WI38 (cell line): ENCODE measurements around the gene MAP3K14.

ENCODE experiments used
- H3K4me3 ChIP-seq: 2 replicates; pipeline ENCODE4 v1.5.1; 2011; ENCODE audit warnings: low read depth, mild to moderate bottlenecking, control low read depth, low read length
- CTCF ChIP-seq: IDR thresholded peaks from 2 replicates; pipeline ENCODE4 v1.5.1; 2012; ENCODE audit warnings: low read depth, mild to moderate bottlenecking, control low read depth, low read length

The MAP3K14 gene

GRCh38 chr17:45338023-45338781 lies 21.4 kb upstream of the MAP3K14 start:
- no peak overlapping the region for H3K4me3 ChIP-seq
- no peak for TF ChIP-seq CTCF

GRCh38 chr17:45336390-45337182 lies 19.8 kb upstream of the MAP3K14 start:
- H3K4me3 ChIP-seq: no peak overlapping the region
- no peak for TF ChIP-seq CTCF

- TF ChIP-seq CTCF: no peak
- H3K4me3 ChIP-seq: no peak overlapping the region
Measured at GRCh38 chr17:45335721-45336120, 18.9 kb upstream of the MAP3K14 start.

GRCh38 chr17:45334701-45335677 lies 18.2 kb upstream of the MAP3K14 start:
- no peak overlapping the region for H3K4me3 ChIP-seq
- TF ChIP-seq CTCF: no peak

DNA sequence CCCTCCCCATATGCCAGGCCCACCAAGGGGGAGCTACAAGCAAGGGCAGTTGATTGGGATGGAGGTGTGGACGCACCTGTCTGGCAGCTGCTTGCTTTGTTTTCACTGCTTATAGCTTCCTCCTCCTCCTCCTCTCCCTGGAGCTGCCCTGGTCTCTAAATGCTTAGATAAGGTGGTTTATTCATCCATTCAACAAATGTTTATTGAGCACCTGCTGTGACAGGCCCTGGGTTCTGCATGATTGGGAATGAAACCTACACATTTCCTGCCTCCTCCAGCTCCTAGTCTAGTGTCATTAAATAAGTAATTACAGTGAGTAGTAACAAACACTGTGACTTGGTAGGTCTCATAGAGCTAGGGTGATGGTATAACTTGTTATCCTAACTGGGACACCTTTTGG lies 17.4 kb upstream of the MAP3K14 start:
- TF ChIP-seq CTCF: no peak
- no peak overlapping the region for H3K4me3 ChIP-seq

DNA sequence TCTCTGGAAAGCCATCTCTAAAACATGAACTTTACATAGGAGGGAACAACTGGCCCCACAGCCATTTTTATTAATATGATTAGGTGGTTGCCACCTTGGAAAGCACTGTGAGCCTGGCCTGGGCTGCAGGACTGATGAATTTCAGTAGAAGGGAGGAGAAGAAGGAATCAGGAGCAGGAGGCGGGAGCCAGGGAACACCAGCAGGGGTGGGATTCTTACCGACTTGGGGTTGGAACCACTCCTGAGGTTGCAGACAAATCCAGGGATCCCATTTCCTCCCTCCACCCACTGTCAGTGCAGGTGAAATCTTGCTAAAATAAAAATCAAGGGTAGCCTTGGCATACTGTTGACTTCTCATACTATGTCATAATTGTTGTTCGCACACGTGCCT lies 16.9 kb upstream of the MAP3K14 start:
- no peak for TF ChIP-seq CTCF

More for the DNA sequence above, 16.9 kb upstream of the MAP3K14 start:
- H3K4me3 ChIP-seq: no peak overlapping the region
